ENCODE results near the gene ATP2B2.
A peak's percentile ranks its signal among the peaks of the same experiment; 100 is the strongest.

The ATP2B2 gene

DNA sequence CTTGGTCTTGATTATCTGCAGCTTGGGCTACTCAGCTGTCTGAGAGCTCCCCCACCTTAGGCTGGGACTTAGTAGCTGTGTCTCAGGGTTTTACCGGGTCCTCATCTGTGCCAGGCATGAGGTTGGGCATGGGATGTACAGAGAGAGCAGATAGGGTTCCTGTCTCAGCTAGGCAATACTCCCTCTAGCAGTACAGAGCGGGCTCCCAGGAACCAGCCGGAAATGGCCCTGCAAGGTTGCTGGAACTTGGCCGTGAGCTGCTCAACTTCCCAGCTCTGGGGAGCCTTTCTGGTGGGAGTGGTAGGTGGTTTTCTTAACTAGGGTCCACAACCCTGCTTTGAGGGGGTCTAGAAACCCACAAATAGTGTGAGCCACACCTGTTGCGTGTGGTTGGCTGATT, 58.3 kb downstream of the ATP2B2 start:
- DNase-seq: no peak

DNA sequence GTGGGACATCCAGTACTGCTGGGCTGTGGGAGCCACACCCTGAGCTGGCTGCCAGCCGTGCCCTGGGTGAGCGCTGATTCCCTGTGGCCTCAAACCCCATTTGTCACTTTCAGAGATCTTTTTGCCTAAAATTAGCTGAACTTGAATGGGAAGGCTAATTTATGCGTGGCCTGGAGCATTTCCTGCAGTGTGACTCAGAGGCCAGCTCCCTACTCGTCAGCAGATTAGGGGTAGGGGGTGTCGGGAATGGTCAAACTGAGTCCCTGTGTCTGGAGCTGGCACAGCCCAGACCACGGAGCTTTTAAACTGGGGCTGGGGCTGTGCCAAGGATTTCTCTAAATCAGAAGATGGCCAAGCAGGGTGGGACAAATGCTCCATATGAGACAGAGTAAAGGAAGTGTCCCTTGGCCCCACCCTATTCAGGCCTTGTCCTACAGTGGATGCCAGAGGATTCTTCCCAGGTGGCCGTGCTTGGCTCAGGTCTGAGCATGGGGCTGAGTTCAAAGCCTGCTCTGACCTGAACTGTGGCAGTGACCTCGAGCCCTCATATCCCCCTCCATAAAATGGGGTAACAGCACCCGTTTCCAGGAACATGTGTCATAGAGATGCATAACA, 59.7 kb downstream of the ATP2B2 start:
- no peak for DNase-seq

DNA sequence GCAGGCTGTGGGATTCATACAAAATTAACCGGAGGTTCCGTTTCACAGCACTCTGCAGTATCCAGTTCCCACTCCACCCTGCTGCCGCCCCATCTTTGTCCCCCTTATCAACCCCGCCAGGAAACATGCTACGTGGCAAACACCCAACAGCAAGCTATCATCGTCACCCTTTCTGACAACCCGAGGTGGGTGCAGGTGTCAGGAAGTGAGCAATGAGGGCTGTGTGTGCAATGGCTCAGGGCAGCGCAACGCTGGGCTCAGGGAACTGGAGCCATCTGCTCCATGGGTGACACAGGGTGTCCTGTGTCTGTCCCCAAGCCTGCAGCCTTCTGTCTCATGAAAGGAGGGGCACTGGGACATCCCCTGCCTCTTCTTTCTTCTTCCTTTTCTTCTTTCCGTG, 60.9 kb downstream of the ATP2B2 start:
- DNase-seq: no peak

DNA sequence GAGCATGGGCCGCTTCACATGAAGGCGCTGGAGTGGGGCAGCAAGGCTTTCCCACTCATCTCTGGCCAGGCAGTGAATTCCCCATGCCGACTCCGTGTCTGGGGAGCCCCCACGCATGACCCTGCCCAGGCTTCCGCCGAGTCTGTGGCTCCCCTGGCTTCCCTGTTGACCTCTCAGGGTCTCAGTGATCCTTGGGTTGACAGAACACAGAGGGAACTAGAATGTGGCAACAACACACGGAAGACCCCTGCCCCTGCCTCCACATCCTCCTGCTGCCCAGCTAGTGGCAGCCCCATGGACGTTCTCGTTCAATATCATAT, 61.3 kb downstream of the ATP2B2 start:
- DNase-seq: no peak

DNA sequence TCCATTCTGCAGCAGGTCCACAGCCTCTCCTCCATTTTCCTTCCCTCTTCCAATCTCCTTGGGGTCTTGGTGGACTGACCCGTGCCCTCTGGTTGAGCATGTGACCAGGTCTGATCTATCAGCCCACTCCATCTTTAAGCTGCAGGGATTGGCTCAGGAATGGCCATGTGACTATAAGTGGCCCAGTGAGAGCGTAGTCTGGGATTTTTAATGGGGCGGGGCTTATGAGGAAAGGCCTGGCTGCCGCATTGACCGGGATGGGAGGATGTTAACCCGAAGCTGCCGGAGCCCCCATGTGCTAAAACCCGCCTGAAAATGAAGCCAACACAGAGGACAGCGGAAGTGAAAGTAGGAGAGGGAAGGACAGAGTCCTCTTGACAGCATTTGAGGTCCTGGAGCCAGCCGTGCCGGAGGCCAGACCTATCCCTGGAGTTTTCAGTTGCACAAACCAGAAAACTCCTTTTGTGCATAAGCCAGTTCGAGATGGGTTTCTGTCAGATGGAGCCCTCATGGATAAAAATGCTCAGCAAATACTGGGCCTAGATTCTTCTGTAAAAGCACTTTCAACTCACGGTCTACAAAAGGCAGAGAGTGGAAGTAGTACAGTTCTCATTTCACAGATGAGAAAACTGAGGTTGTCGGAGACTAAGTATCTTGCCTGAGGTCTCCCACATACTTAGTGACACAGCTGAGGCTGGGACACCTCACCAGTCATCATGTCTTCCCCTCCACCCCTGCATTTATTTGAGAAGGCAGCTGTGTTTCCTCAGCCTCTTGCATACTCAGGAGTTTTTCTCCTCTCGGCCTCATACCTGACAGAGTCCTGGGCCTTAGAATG, 61.9 kb downstream of the ATP2B2 start:
- no peak for DNase-seq

DNA sequence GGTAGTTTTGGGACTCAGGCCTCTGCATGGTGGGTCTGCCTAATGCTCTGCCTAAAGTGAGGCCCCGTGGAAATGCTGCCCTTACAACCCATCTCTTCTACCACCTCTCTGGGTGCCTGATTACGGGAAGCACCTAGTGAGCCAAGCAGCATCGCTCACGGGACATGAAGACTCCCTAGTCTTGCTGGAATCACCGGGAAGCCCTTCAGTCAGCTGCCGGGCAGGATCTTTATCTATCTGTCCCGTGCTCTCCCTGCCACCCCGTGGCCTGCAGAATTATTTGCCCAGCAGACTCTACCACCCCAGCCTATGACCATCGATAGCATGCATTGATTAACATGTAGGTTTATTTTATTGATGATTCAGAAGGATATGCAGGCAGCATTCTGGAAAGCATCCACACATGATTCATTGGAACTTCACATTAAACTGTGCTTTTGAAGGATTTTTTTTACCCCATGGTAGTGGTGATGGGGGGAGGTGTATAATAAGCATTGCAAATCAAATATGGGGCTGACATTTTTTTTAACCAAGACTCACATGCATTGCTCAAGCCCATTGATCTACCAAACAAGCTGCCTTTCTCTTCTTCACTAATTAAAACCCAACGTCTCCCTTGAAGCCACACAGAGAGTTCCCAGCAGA, 63.1 kb downstream of the ATP2B2 start:
- DNase-seq: no peak

DNA sequence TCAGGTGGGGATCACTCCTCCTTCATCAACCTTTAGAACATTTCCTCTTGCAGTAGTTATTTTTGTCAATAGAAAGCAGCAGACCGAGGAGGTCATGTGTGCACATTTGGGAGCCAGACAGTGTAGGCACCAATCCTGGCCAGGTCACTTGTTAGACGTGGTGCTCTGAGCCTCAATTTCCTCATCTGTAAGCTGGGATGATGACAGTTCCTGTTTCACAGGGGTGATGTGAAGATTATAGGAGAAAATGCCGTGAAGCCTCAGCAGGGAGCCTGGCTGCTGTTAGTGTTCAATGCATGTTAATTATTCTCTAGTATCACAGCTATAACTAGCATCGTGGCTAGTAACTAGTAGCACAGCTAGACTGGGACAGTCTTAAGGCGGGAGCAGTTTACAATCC, 64.7 kb downstream of the ATP2B2 start:
- DNase-seq: no peak

DNA sequence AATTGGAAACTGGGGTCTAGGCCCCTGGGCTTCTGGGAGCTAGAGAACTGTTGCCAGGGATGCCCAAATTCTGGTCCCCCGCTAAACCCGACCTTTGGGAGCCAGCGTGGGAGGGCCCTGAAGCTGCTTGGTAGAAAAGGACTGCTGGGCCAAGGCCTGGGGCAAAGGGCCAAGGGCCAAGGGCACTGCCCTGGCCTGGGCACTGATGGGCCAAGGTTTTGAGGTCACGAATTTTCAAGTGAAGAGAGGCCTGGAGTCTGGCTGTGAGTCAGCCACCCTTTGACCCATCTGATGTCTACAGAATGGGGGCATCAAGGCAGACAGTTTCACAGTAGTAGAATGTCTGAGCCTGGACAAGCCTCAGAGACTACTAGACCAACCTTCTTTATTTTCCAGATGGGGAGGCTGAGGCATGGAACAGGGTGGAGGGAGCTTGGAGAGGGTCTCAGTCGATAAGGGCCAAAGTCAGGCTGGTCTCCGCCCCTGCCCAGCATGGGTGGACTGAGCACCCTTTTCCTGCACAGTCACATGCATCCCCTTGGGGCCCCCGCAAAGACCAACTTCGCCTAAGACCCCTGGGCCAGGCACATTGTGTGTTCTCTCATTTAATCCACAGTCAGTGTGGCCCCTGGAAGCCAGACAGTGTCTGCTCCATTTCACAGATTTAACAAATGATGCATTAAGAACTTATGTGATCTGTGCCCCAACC, 66.3 kb downstream of the ATP2B2 start:
- no peak for DNase-seq

DNA sequence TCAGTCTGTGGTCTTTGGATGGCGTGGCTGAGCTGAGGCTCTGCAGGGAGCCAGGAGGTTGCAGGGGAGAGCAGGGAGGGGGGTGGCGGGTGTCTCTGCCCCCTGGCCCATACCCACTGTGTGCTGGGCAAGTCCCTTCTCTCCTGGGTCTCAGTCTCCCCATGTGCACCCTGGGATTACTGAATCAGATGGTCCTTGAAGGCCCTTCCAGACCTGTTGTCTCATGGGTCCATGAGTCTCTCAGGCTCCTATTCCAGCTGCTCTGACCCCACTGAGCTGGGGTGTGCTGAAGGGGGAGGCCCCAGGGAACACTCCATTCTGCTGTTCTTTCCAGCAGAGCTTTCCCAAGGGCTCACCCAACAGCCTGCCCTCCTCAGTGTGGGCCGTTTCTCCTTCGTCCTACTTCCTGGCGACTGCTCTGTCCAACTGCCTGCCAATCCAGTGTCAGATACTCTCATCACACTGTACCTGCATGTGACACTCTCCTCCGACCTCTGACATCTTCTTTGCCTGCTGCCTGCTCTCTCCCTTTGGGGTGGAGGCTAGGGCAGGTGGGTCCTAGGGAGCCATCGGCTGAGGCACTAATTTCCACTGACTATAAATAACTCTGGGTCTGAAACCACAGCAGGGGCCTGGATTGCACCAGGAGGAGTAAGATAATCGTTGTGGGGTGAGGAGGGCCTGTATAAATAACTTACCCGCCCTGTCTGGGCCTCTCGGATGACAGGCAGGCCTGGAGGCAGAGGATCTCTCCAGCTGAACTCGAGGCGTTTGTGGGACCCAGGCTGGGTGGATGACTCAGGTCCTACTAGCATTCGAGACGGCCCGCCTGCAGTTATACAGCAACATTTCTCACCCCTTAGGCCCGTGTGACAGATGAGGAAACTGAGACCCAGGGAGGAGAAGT, 67.1 kb downstream of the ATP2B2 start:
- DNase-seq: no peak

DNA sequence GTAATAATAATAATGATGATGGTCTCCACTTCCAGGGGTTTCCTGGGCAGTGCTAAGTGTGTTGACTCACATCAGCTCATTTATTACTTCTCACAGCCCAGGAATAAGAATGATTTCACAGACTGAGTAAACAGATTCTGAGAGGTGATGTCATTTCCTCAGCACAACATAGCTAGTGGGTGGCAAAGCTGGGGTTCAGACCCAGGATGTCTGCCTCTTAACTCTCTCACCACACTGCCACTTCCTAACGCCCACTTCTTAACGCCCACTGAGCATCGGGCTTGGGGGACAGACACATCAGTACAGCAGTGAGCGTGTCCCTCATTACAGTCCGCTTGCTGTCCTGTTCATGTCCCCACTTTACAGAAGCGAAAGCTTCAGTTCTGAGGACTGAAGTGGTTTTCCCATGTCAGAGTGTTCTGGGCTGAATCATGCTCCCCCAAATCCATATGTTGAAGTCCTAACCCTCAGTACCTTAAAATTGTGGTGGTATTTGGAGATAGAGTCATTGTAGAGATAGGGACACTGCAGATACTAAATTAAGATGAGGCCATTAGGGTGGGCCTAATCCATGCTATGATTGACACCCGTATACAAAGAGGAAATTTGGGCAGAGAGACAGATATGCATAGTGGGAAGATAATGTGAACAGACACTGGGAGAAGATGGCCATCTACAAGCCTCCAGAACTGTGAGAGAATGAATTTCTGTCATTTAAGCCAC, 68.0 kb downstream of the ATP2B2 start:
- peak; percentile 25 to 48 for DNase-seq

DNA sequence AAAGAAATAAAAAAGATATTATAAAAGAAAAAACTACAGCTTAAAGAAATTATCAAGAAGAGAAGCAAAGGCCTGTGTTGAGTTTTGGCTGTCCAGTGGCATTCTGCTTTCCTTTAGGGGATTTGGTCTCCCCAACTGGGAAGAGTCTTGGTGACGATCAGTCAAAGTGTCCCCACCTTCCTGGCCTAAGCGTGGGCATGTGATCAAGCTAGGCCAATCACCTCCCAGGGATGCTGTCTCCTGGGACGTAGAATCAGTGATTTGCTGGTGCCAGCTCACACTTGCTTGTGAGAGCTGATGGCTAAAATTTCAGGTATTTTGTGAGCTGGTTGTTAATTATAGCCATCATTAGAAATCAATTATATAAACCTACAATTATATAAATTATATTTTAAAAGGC, 69.5 kb downstream of the ATP2B2 start:
- no peak for DNase-seq

DNA sequence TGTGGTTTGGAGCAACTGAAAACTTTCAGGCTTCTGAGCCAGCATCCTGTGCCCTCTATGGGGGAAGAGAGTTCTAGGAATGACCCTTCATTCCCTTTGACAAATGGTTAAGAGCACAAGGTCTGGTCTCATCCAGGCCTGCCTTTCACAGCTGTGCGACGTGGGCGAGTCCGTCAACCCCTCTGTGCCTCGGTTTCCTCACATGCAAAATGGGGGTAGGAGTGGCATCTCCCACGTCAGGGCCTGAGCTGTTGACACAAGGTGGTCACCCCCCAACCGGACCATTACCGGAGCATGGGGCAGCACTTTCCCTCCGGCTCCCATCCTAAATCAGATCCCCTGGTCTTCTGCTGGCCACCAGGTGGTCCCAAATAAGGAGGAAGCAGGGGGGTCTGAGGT, 70.4 kb downstream of the ATP2B2 start:
- DNase-seq: no peak

DNA sequence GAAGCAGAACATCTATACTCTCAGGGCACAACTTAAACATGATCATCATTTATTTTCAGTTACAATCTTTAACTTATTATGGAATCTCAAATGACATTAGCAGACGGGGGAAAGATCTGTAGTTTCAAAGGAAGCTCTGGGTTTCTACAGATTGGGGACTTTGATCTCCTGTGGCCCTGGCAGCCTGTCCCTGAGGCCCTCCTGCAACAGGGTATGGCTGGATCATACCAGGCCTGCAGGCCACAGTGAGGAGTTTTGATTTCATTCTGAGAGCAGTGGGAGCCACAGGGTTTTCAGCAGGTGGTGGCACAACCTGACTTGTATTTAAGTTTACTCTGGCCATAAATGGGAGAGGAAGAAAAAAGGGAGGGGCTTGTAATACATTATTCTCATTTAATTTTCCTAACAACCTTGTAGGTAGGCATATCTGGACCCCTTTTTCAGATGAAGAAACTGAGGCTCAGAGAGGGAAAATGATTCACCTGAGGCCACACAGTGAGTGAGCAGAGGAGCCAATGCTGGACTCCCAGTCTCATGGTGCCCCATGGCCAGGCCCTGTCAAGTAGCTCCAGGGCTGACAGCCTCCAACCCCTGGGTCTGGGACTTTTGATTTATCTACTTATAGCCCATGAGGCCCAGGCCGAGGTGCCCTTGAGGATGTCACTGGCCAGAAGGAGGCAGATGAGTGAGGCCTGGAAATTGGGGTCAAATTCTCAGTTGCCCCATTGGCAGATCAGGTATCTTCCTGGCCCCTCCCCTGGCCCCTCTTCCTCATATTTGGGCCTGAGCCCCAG, 71.0 kb downstream of the ATP2B2 start:
- DNase-seq: no peak

DNA sequence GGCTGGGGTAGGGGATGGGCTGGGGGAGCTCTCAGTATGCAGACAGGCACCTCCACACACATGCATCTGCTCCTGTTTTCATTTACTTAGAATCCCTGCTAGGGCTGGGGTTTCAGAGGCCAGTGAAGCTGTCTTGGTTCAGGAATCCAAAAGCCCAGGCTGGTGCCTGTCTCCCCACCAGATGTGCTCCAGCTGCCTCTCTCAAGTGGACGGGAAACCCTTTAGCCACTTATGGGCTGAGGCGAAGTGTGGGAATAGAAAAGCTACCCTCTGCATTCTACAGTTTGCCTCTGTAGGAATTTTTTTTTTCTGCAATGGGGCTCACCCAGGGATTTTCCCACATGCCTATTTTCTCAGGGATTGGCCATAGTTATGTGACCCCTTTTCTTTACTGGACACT, 72.5 kb downstream of the ATP2B2 start:
- no peak for DNase-seq

DNA sequence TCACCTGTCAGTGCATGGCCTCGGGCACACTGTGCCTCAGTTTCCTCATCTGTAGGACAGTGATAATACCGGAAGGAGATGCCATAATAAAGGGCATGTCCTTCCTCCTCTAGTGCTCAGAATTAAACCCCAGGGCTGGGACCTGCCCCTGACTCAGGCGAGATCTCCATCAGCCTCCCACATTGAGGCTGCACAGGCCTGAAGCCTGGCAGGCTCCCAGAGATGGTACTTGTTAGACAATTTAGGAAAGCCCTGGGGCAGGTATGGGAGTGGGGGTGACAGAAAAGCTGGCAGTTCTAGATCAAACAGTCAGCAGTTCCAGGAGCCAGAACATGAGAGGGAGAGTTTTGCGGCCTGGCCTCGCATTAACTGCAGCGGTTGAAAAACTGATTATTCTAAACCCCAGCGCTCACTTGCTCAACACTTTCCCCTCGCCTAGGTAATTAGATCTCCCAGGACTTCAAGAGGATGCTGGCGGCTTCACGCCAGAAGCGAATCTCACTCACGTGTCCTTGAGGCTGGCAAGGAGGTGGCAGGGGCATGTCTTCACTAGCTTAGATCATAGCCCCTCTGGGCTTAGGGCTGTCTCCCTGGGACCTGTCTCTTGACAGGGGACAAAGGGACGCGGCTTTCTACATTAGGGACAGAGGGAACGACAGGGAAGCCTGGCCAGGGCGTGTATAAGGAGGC, 73.1 kb downstream of the ATP2B2 start:
- DNase-seq: no peak

DNA sequence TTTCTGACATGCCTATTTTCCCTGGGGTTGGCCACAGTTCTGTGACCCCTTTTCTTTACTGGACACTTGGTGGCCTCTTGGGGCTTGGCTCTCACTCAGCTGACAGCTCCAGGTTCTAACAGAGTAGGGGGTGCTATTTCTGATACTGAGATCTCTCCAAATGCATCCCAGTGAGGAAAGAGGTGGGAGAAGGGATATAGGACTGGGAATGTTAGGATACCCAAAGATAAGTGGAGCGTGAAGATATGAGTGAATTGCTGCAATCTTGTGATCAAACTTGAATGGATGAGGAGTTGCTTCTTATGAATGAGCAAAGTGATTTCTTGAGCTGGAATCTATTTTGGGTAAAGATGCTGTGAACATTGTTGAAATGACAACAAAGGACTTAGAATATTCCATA, 74.6 kb downstream of the ATP2B2 start:
- no peak for DNase-seq

DNA sequence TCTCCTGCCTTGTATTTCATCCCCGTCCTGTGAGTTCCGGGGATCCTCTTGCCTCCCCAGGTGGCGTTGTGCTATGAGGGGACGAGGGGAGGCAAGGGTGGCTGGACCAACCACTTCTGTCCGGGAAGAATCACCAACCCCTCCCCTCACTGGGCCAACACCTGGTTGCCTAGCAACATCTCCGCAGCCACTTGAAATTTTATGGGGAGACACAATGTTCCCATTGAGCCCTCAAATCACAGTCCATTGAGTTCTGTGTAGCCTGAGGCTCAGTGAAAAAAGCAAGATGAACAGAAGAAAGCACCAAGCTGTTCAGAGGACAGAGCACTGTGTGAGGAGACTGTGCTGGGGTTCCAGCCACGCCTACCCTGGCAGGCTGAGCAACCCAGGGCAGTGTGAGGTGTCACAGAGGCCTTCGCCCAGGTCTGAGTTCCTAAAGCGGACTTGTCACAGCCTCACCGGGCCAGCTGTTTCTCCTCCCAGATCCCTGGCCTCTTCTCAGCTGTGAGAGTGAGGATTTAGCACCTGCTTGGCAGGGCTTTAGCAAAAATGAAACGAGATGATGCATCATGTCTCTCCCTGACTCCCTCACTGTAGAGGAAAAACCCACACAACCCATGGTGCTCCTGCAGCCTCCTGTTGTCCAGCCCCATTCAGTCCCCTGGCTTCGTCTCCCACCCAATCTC, 76.8 kb downstream of the ATP2B2 start:
- no peak for DNase-seq

DNA sequence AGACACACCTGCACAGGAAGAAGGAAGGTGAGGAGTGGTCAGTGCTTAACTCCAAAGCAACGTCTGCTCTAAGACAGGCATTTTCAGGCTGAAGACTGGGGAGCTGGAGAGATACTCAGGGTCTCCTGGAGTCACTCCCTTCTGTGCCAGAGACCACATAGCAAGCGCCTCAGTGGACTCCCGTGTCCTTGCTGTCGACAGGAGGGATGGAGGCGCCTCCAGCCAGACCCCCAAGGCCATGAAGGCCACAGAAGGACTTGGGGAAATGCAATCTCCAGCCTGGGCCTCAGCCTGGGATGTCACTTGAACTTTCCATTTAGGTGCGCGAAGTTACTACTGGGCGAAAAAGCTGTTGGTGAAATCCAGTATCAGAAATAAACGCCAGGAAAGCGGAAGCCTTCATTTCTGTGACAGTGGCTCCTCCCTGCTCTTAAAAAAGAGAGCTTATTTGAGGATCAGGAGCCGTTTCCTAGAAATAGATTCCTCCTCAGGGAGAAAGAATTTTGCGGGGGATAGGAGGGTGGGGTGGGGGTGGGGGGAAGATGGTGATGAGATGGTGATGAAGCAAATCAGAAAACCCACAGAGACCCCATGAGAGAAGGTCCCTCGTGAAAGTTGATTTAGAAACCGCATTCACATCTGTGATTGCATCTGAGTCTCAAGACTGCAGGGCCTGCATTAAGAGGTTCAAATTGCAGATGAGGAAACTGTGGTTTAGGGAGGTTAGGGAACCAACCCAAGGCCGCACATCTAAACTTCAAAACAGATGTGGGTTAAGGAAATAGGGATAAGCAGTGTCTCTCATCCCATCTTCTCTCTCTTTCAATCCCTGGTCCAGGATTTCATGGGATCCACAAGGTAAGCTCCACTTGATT, 78.8 kb downstream of the ATP2B2 start:
- DNase-seq: no peak
